Glutamatergic neuron (in vitro differentiated cells): ENCODE measurements around the gene SYNE2. TPM values are rescaled to one million over a fixed set of nuclear protein-coding genes. Genes with fewer than 3 reads are reported as not detected.
A peak's percentile ranks its signal among the peaks of the same experiment; 100 is the strongest.
"Not testable (repeated sequence)": the region's sequence is repeated elsewhere in the genome, so short reads cannot be mapped to it uniquely, and the experiment has no call there.

Experiments used
- DNase-seq: peaks from one replicate; pipeline ENCODE4 v3.0.0; 2022
- H3K27ac Mint-ChIP-seq: one replicate; pipeline ENCODE4 v1.8.0; 2020; ENCODE audit warnings: mild to moderate bottlenecking, mixed read lengths, inconsistent platforms; ENCODE audit not compliant: unreplicated experiment
- H3K27me3 Mint-ChIP-seq: one replicate; pipeline ENCODE4 v1.8.0; 2020; ENCODE audit warnings: mild to moderate bottlenecking, moderate library complexity, mixed read lengths, inconsistent platforms; ENCODE audit not compliant: unreplicated experiment
- H3K36me3 Mint-ChIP-seq: one replicate; pipeline ENCODE4 v1.8.0; 2020; ENCODE audit warnings: mild to moderate bottlenecking, mixed read lengths, inconsistent platforms; ENCODE audit not compliant: unreplicated experiment
- H3K4me1 Mint-ChIP-seq: one replicate; pipeline ENCODE4 v1.8.0; 2020; ENCODE audit warnings: mild to moderate bottlenecking, low read depth, mixed read lengths, inconsistent platforms; ENCODE audit not compliant: unreplicated experiment
- H3K4me3 Mint-ChIP-seq: one replicate; pipeline ENCODE4 v1.8.0; 2020; ENCODE audit warnings: mild to moderate bottlenecking, mixed read lengths, inconsistent platforms; ENCODE audit not compliant: unreplicated experiment
- H3K9me3 Mint-ChIP-seq: one replicate; pipeline ENCODE4 v1.8.0; 2020; ENCODE audit warnings: mild to moderate bottlenecking, moderate library complexity, mixed read lengths, inconsistent platforms; ENCODE audit not compliant: unreplicated experiment
- CTCF ChIP-seq: fragments of 200-600 bp; sonication (generic); IDR thresholded peaks from one replicate; pipeline ENCODE4 v1.5.0; 2021; ENCODE audit not compliant: partially characterized antibody, unreplicated experiment
- total RNA-seq: library from RNA; stranded (reverse); fragmentation: NEBNext Ultra II Directional; extraction: Animal tissue kit (Norgen Biotek cat#: 25700); gene quantifications from one replicate; pipeline ENCODE4 v1.2.1, GENCODE V29; 2021; ENCODE audit not compliant: unreplicated experiment

Gene SYNE2
- total RNA-seq, 1 donor from 2014 or later, result 81.7 TPM

DNA sequence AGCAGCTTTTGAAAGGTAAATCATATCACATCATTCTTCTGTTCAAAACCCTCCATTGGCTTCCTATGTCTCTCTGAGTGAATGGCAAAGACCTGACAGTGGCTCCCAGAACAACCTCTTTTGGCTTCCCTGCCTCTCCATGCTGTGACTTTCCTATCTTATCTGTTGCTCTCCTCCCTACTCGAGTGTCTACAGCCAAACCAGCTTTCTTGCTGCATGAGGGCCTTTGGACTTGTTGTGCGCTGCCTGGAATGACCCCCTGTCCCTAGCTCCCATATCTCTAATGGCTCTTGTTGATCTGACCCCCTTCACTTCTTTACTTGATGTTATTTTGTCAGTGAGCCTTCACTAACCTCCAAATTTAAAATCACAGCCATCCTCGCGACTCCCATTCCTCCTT lies 2.5 kb downstream of the SYNE2 start:
- Mint-ChIP-seq H3K4me3 (peak overlapping the region; percentile 65), H3K36me3 (no peaks in the 10 kb centered on the region), H3K27me3 (peaks cover 3% of the 10 kb centered on the region), H3K27ac (no peak overlapping the region), H3K9me3 (no peaks in the 10 kb centered on the region), H3K4me1 (peaks cover 17% of the 10 kb centered on the region)
- no peak for DNase-seq
- TF ChIP-seq CTCF, result no peak

DNA sequence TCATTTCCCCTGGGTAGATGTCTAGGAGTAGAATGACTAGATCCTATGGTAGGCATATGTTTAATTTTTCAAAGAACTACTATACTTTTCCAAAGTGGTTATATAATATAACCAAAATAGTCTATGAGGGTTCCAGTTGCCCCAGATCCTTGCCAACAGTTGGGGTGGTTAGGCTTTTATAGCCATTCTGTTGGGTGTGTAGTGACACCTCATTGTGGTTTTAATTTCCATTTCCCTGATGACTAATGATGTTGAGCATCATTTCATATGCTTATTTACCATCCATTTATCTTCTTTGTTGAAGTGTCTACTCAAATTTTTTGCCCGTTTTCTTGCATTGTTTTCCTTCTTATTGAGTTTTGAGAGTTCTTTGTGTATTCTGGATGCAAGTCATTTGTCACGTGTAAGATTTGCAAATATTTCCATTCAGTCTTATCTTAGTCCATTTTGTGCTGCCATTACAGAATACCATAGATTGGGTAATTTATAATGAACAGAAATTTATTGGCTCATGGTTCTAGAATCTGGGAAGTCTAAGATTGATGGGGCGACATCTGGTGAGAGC lies 4.7 kb downstream of the SYNE2 start:
- TF ChIP-seq CTCF, result no peak
- Mint-ChIP-seq H3K27ac (no peak overlapping the region), H3K36me3 (no peaks in the 10 kb centered on the region), H3K4me3 (no peak overlapping the region), H3K4me1 (peaks cover 18% of the 10 kb centered on the region), H3K27me3 (peaks cover 3% of the 10 kb centered on the region), H3K9me3 (no peaks in the 10 kb centered on the region)
- no peak for DNase-seq

DNA sequence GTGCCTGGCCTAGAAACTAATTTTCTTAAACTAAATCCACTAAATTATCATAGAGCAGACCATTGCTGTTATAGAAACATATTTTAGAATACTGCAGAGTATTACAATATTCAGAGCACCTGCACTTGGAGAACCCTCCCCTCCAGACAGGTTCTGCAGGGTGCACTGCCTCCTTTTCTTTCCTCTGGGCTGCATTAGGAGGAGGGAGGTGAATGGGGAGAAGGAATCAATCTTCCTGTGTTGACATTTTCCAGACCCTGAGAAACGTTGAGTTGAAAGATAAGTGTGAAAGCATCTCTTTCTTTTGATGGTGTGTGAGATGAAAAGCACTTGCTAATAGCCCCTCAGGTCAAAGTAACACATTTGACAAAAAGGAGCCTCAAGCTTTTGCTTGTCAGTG lies 7.3 kb downstream of the SYNE2 start:
- peaks cover 3% of the 10 kb centered on the region for H3K27me3 Mint-ChIP-seq
- TF ChIP-seq CTCF, result no peak
- H3K9me3 Mint-ChIP-seq, result no peaks in the 10 kb centered on the region
- H3K4me3 Mint-ChIP-seq, result no peak overlapping the region
- no peaks in the 10 kb centered on the region for H3K36me3 Mint-ChIP-seq
- DNase-seq, result no peak
- H3K27ac Mint-ChIP-seq, result no peak overlapping the region
- peaks cover 13% of the 10 kb centered on the region for H3K4me1 Mint-ChIP-seq

DNA sequence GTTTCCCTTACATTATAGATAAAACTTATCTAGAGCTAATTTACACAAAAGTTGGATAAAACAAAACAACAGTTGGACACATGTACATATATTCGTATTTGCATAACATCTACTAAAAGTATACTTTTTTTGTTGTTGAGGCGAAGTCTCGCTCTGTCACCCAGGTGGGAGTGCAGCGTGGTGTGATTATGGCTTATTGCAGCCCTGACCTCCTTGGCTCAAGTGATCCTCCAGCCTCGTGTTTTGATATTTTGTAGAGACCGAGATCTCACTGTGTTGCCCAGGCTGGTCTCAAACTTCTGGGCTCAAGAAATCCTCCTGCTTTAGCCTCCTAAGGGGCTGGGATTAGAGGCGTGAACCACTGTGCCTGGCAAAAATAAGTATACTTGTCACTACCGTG lies 9.4 kb downstream of the SYNE2 start:
- Mint-ChIP-seq H3K27ac (no peak overlapping the region), H3K9me3 (no peaks in the 10 kb centered on the region), H3K4me3 (no peak overlapping the region), H3K4me1 (peaks cover 8% of the 10 kb centered on the region), H3K36me3 (no peaks in the 10 kb centered on the region), H3K27me3 (peaks cover 3% of the 10 kb centered on the region)
- TF ChIP-seq CTCF, result no peak
- no peak for DNase-seq

DNA sequence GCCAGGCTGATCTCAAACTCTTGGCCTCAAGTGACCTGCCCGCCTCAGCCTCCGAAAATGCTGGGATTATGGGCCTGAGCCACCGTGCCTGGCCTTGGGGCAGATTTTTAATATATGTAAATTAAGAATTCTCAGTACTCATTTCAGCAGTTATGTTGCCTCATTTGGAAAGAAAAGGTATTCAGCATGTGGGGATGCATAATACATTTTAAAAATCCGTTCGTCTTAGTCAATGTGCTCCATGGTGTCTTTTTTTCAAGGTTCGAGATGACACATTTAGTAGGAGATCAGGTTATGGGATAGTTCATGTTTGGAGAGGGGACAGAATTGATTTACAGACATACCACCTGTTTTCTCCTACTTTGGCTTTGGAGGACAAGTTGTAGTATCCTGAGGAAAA lies 10.2 kb downstream of the SYNE2 start:
- no peak overlapping the region for H3K27ac Mint-ChIP-seq
- no peak for TF ChIP-seq CTCF

GRCh38 chr14:63864775-63865174 lies 12.0 kb downstream of the SYNE2 start:
- not testable (repeated sequence) for H3K4me3 Mint-ChIP-seq, H3K4me1 Mint-ChIP-seq, H3K27ac Mint-ChIP-seq, H3K36me3 Mint-ChIP-seq, DNase-seq, H3K27me3 Mint-ChIP-seq, H3K9me3 Mint-ChIP-seq

More for the DNA sequence above, 10.2 kb downstream of the SYNE2 start:
- DNase-seq, result no peak
- Mint-ChIP-seq H3K4me1 (peaks cover 5% of the 10 kb centered on the region), H3K27me3 (peaks cover 3% of the 10 kb centered on the region), H3K4me3 (no peak overlapping the region), H3K9me3 (no peaks in the 10 kb centered on the region), H3K36me3 (no peaks in the 10 kb centered on the region)
